DMS153 (cell line): ENCODE data around the gene SPHK2.
"Not testable (repeated sequence)": the region's sequence is repeated elsewhere in the genome, so short reads cannot be mapped to it uniquely, and the experiment has no call there.

ENCODE experiments used
- DNase-seq: peaks from one replicate; lab custom pipeline; 2025; lab: John Stamatoyannopoulos, UW

Gene SPHK2

DNA sequence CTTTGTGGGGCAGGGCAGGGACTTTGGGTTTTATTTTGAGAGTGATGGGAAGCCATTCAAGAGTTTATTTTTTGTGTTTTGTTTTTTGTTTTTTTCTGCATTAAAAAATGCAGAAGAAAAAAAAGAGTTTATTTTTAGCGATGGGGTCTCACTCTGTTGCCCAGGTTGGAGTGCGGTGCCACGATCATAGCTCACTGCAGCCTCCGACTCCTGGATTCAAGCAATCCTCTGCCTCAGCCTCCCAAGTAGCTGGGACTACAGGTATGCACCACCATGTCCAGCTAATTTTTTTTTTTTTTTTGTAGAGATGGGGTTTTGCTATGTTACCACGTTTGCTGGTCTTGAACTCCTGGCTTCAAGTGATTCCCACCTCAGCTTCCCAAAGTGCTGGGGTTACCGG is 39.2 kb downstream of the SPHK2 start:
- DNase-seq, result no peak

DNA sequence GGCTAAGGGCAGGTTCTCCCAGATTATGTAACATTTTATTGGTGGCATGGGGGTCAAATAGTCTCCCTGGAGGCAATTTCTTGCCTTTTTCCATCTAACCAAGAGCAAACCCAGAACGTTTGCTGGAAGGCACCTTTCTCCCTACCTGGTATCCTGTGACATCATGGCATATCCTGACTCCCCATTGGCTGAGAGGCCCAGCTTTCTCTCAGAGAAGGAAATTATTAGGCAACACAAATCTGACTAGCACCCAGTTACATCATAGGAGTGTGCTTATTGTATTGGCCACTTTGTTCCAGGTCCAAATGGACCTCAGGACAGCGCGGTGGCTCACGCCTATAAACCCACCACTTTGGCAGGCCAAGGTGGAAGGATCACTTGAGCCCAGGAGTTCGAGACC is 40.5 kb downstream of the SPHK2 start:
- peak; percentile 57 for DNase-seq

- DNase-seq, result peak; percentile 93
Measured at GRCh38 chr19:48660852-48661710, 41.8 kb downstream of the SPHK2 start.

- DNase-seq, result no peak
Measured at GRCh38 chr19:48661711-48662090, 42.4 kb downstream of the SPHK2 start.

GRCh38 chr19:48663667-48664066 is 44.4 kb downstream of the SPHK2 start:
- DNase-seq, result no peak

DNA sequence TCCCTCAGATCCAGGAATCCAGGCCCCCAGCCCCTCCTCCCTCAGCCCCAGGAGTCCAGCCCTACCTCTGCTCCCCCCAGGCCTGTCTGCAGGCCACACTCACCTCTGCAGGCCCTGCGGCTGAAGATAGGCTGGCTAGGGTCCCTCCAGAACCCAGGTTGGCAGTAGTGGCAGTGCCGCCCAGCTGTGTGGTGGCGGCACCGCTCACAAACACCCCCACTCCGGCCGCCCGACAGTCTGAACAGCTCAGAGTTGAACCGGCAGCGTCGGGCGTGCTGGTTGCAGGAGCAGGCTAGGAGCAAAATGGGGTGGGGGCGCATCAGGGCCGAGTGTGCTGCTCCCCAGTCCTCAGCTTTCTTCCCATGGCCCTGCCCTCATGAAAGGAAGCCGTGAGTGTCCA is 45.2 kb downstream of the SPHK2 start:
- no peak for DNase-seq

GRCh38 chr19:48665786-48666185 is 46.5 kb downstream of the SPHK2 start:
- DNase-seq, result no peak

- DNase-seq, result no peak
Measured at GRCh38 chr19:48668332-48668731, 49.0 kb downstream of the SPHK2 start.

- DNase-seq, result no peak
Measured at GRCh38 chr19:48668761-48669160, 49.5 kb downstream of the SPHK2 start.

GRCh38 chr19:48669903-48670668 is 50.8 kb downstream of the SPHK2 start:
- no peak for DNase-seq

DNA sequence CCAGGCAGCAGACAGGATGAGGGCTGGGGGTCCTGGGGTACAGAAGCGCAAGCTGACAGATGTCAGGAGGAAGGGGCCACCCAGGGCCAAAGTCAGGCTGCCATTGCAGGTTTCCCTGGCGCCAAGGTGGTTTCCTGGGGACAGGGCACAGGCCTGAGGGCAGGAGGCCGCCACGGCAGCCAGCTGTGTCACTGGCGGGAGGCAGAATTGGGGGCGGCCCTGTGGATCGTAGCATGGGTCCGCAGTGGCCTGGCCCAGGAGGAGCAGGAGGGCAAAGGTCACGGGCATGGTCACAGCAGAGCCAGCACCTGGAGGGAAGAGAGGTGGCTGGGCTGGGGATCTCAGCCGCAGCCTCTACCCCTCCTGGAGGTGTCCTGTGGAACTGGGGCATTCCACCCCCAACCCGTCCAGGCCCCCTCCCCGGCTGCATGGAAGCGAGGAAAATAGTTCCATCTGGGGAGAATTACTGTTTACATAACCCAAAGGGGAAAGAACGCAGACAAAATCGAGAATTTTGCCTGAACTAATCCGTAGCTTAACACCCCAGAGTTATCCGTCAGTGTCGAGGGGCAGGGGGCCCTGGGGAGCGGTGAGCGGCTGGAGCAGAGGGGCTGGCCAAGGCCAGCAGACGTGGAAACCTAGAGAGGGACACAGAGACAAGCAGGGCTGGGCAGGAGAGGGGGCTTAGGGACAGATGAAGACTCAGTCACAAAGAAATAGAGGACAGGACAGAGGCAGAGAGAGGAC is 51.6 kb downstream of the SPHK2 start:
- DNase-seq, result no peak

- DNase-seq, result no peak
Measured at GRCh38 chr19:48671446-48671995, 52.2 kb downstream of the SPHK2 start.

DNA sequence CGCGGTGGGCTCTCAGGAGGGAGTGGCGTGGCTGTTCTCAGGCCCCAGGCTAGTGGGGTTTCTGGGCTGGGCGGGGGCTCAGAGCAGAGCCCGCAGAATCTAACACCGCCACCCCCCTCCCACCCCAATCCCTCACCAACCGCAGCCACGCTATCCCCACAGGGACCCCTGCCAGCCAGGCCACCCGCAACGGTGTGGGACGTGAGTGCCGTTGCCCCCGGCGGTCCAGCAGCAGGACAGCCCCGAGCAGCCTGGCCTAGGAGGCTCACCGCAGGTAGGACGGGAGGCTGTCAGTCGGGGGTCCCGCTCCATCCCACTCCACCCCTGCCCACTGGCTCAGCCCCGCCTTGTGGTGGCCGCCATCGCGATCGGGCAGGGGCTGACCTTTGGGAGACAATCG is 53.7 kb downstream of the SPHK2 start, which contains the start of gene NTN5:
TSS of gene NTN5 (minus strand) at position 24 of the 400 bp plus-strand sequence. CDS start 2,031 bp downstream, outside the sequence.
- no peak for DNase-seq

DNA sequence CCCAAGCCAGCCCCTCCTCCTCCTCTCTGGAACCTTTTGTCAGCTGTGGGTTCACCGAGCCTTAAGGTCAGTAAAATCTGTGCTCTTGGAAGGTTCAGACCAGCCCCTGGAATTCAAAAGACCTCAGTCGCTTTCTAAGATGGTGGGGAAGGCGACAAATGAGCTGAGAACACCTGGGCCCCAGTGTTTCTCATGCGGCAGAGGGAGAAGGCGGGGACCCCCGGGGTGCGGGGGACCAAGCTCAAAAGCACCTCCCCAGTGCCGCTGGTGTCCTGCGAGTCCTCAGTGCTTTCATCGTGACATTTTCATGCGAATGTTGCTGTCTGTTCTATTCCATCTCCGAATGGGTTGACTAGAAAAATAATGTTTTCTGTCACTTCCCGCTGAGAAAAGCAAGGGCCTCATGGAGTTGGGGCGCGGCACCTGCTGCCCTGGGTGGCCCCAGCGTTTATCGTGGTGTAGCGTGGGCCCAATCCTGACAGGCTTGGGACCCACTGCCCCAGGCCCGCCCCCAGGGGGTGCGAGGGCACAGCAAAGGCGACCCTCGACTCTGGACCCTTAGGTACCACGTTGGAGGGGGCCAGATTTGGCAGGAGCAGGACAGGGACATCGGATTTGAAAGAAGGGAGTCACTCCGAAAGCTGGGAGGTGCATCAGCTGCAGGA is 54.3 kb downstream of the SPHK2 start:
- DNase-seq, result no peak

DNA sequence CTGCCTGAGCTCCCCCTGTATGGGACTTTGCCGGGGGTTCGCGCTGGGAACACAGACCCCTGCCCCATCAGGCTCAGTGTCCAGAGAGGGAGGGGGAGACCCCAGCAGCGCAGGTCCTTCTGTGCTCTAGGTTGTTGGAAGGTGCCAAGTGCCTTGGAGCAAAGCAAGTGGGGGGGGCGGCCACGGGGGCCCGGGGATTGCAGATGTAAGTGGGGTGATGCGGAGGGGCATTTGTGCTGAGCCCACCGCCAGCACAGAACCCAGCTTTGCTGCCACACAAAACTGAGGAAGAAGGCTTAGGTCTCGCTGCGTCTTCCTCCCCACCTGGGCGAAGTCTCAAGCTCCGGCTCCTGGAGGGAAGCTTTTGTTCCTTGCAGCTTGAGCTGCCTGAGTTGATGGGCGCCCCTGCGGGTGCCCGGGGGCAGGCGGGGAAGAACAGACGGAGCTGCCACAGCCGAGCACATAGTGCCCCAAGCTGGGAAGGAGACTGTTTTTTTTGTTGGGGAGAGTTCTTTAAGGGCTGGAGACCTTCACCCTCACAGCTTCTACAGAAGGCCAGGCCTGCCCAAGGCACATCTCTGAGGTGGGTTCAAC is 55.0 kb downstream of the SPHK2 start:
- no peak for DNase-seq

DNA sequence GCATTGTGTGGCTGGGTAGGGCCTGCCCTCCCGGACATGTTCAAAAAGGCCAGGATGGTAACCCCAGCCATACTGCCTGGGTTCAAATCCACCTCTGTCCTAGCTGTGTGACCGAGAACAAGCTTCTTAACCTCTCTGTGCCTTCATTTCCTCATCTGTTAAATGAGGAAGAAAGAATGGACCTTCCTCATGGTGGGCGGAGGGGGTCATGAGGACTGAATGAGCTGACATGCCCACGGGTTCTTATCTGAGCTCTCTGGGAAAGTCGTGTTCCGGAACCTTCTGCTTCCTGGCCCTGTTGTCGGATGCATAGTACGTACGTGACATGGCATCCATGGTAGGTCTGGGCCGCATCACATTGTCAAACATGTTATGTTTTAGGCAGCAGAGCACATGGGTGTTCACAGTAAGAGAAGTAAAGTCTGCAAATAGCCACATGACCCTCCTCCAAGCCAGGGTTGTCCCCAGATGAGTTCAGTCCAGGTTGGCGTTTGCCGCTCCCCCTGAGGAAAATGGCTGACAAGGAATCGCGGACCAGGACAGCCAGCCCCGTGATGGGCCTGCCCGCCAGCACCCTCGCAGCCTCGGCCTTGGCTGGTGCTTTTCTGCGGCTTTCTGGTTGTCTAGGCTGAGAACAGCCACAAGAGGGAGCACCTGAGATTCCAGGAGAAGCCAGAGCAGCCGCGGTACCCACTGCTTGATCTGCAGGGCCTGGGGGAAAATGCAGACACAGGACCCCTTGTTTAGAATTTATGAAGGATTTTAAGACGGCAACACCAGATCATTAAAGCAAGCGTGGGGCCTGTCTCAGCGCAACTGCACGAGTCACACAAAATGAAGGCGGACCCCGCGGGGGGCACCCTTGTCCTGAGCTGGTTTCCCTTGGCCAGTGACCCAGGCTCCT is 55.9 kb downstream of the SPHK2 start:
- peak; percentile 63 for DNase-seq

DNA sequence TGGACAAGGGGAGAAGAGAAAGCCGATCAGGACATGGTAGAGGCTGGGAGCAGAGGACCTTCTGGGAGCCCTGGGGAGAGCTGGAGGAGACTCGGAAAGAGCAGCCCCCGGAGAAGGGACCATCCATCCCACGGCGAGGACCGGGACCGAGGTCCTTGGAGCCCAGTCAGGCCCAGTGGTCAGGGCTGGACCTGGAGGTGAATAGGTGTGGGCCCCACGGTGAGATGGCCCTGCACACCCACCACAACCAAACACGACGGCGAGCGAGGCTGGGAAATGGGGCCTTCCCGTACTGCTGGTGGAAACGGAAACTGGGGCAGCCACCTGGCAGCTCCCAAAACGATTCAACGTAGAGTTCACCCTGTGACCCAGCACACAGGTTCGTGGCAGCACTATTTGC is 57.2 kb downstream of the SPHK2 start:
- DNase-seq, result no peak

GRCh38 chr19:48676887-48677286 is 57.6 kb downstream of the SPHK2 start:
- no peak for DNase-seq

DNA sequence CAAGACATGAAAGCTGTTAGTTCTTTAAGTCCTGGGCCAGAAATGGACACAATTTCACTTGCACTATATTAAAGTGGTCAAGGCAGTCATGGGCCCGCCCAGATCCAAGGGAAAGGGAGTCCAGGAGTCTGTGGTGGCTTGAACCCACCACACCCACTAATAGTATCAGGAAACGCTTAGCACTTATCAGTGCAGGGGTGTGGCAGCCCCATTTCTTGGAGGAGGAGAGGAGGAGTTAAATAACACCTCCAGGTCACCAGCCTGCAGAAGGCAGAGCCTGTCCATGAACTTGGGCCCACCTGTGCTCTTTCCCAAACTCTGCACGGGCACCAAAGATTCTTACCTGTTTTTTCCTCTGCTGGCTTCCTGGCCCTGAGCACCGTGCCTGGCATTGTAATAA is 58.9 kb downstream of the SPHK2 start:
- no peak for DNase-seq

DNA sequence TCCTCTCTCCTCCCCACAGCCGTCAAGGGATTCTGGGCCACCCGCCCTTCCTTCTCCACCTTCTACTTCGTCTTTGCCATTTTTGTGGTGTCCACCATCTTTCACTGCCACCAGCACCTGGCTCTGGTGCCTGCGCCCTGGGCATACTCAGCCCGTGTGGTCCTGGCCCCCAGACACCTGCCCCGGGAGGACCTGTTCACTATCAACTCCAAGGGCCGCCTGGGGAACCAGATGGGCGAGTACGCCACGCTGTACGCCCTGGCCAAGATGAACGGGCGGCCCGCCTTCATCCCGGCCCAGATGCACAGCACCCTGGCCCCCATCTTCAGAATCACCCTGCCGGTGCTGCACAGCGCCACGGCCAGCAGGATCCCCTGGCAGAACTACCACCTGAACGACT is 60.7 kb downstream of the SPHK2 start:
- not testable (repeated sequence) for DNase-seq
